HepG2 (cell line): Measurements from ENCODE around the gene THADA. TPM values are rescaled to one million over a fixed set of nuclear protein-coding genes. Genes with fewer than 3 reads are reported as not detected.

Experiments
- BORCS8-MEF2B ChIP-seq: sonication (generic); formaldehyde crosslinking; IDR thresholded peaks from 2 replicates; pipeline ENCODE4 v1.8.0; 2022; ENCODE audit warnings: mild to moderate bottlenecking, missing genetic modification reagents
- CAMTA2 ChIP-seq: sonication (generic); formaldehyde crosslinking; IDR thresholded peaks from 2 replicates; pipeline ENCODE4 v1.4.0; 2020; ENCODE audit warnings: mild to moderate bottlenecking, missing genetic modification reagents, borderline replicate concordance
- CBX2 ChIP-seq, 2 experiments: fragments of 200-600 bp in 1 of 2; sonication (generic); formaldehyde crosslinking in 1 of 2; IDR thresholded peaks; 2 replicates each; pipeline versions ENCODE4 v1.7.0 to v1.8.1; 2018 to 2022; ENCODE audit warnings: low read depth in 2 of 2, low read length in 1 of 2, mild to moderate bottlenecking in 1 of 2, missing genetic modification reagents in 1 of 2
- FOXC1 ChIP-seq: sonication (generic); formaldehyde crosslinking; IDR thresholded peaks from 2 replicates; pipeline ENCODE4 v1.8.0; 2022; ENCODE audit warnings: mild to moderate bottlenecking, missing genetic modification reagents, borderline replicate concordance
- KDM5B ChIP-seq: sonication (generic); formaldehyde crosslinking; IDR thresholded peaks from 2 replicates; pipeline ENCODE4 v1.4.0; 2020; ENCODE audit warnings: missing genetic modification reagents, mild to moderate bottlenecking, borderline replicate concordance
- MIXL1 ChIP-seq: IDR thresholded peaks from 2 replicates; pipeline ENCODE4 v1.6.1; 2016
- MLLT10 ChIP-seq: sonication (generic); formaldehyde crosslinking; IDR thresholded peaks from 2 replicates; pipeline ENCODE4 v1.4.0; 2020; ENCODE audit warnings: missing genetic modification reagents
- RARA ChIP-seq: IDR thresholded peaks from 2 replicates; pipeline ENCODE4 v1.6.1; 2016; ENCODE audit warnings: missing genetic modification reagents, missing compliant biosample characterization
- RBM39 ChIP-seq: fragments of 200-400 bp; formaldehyde crosslinking; IDR thresholded peaks from one replicate; pipeline ENCODE4 v1.6.1; 2018; ENCODE audit warnings: antibody characterized with exemption, mild to moderate bottlenecking, low read depth, low read length; ENCODE audit not compliant: poor library complexity, severe bottlenecking
- RFXANK ChIP-seq: IDR thresholded peaks from 2 replicates; pipeline ENCODE4 v1.6.1; 2016
- SP140L ChIP-seq: sonication (generic); formaldehyde crosslinking; IDR thresholded peaks from 2 replicates; pipeline ENCODE4 v1.4.0; 2020; ENCODE audit warnings: missing genetic modification reagents, borderline replicate concordance
- TEAD3 ChIP-seq: optimal IDR thresholded peaks from 2 replicates; pipeline ENCODE3; 2016; ENCODE audit warnings: borderline replicate concordance
- TGIF2 ChIP-seq: IDR thresholded peaks from 2 replicates; pipeline ENCODE4 v1.6.1; 2016; ENCODE audit warnings: control low read depth, missing compliant biosample characterization
- TOE1 ChIP-seq: sonication (generic); formaldehyde crosslinking; IDR thresholded peaks from 2 replicates; pipeline ENCODE4 v1.4.0; 2020; ENCODE audit warnings: mild to moderate bottlenecking, missing genetic modification reagents
- ZNF136 ChIP-seq: sonication (generic); formaldehyde crosslinking; IDR thresholded peaks from 2 replicates; pipeline ENCODE4 v1.8.1; 2022; ENCODE audit warnings: low read depth, mild to moderate bottlenecking, moderate library complexity, missing genetic modification reagents
- ZNF180 ChIP-seq: sonication (generic); formaldehyde crosslinking; IDR thresholded peaks from 2 replicates; pipeline ENCODE4 v1.4.0; 2020; ENCODE audit warnings: low read depth, missing genetic modification reagents, borderline replicate concordance
- ZNF230 ChIP-seq: sonication (generic); formaldehyde crosslinking; IDR thresholded peaks from 2 replicates; pipeline ENCODE4 v1.4.0; 2020; ENCODE audit warnings: mild to moderate bottlenecking, missing genetic modification reagents
- ZNF317 ChIP-seq: sonication (generic); formaldehyde crosslinking; IDR thresholded peaks from 2 replicates; pipeline ENCODE4 v1.5.0; 2020; ENCODE audit warnings: mild to moderate bottlenecking, missing genetic modification reagents
- ZNF468 ChIP-seq: sonication (generic); formaldehyde crosslinking; IDR thresholded peaks from 2 replicates; pipeline ENCODE4 v1.8.0; 2022; ENCODE audit warnings: mild to moderate bottlenecking, moderate library complexity, missing genetic modification reagents
- ZNF547 ChIP-seq: sonication (generic); formaldehyde crosslinking; IDR thresholded peaks from 2 replicates; pipeline ENCODE4 v1.5.1; 2020; ENCODE audit warnings: mild to moderate bottlenecking, missing genetic modification reagents
- ZNF557 ChIP-seq: sonication (generic); formaldehyde crosslinking; IDR thresholded peaks from 2 replicates; pipeline ENCODE4 v1.4.0; 2020; ENCODE audit warnings: missing genetic modification reagents
- polyA plus RNA-seq, 8 experiments: library from polyadenylated mRNA; depleted of rRNA in 3 of 8; stranded (reverse) in 7 of 8; unstranded in 1 of 8; fragments of >200 nt; fragmentation: Illumina TruSeq in 4 of 8; extraction: Trizol in 4 of 8; gene quantifications; 2 replicates each; pipeline versions ENCODE4 v1.2.1 to v1.2.3, GENCODE V29; 2011 to 2016; ENCODE audit warnings: low read depth in 4 of 8, missing spikeins in 1 of 8, mixed read lengths in 1 of 8; ENCODE audit not compliant: insufficient read depth in 1 of 8
- total RNA-seq, 5 experiments: library from RNA; depleted of rRNA; stranded (reverse); fragments of >200 nt; fragmentation: Illumina TruSeq; extraction: Trizol; gene quantifications; 2 replicates each; pipeline ENCODE4 v1.2.3, GENCODE V29; 2016; ENCODE audit warnings: low read depth in 1 of 5
- TF ChIP-seq, protein P1 (sequence below): sonication (generic); formaldehyde crosslinking; IDR thresholded peaks from 2 replicates; pipeline ENCODE4 v1.8.0; 2022; ENCODE audit warnings: mild to moderate bottlenecking, missing genetic modification reagents, moderate library complexity
- TF ChIP-seq, protein P2 (sequence below): sonication (generic); formaldehyde crosslinking; IDR thresholded peaks from one replicate; pipeline ENCODE4 v1.5.1; 2020; ENCODE audit warnings: mild to moderate bottlenecking, missing genetic modification reagents; ENCODE audit errors: not compliant biosample characterization

The THADA gene
- total and polyA plus RNA-seq, 2 of the 13 experiments (the other 11 are each of a cell fraction or from before 2014, with no cell fraction given) = 12.7 to 21.7 TPM

DNA sequence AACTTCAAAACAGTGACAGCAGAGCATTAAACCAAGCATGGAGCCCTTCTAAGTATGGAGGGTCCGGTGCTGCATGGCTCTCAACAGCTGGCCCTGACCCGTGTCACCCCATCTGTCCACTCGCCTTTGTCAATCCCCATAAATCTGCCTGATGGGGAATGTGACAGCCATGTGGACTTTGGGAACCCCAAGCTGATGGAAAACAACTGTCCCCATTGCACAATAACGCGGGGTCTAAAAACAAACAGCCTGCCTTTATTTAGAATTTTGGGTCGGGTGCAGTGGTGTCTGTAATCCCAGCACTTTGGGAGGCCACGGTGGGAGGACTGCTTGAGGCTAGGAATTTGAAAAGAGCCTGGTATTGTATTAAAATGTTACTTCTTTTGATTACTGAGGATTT is 17.1 kb upstream of the THADA start (continued):
- TF ChIP-seq, protein P1, sequence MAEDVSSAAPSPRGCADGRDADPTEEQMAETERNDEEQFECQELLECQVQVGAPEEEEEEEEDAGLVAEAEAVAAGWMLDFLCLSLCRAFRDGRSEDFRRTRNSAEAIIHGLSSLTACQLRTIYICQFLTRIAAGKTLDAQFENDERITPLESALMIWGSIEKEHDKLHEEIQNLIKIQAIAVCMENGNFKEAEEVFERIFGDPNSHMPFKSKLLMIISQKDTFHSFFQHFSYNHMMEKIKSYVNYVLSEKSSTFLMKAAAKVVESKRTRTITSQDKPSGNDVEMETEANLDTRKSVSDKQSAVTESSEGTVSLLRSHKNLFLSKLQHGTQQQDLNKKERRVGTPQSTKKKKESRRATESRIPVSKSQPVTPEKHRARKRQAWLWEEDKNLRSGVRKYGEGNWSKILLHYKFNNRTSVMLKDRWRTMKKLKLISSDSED (CRISPR knock-in tag) = no peak
- no peak for TF ChIP-seq CAMTA2
- TF ChIP-seq ZNF136 = no peak
- no peak for TF ChIP-seq ZNF180 (CRISPR knock-in tag)
- TF ChIP-seq BORCS8-MEF2B = peak; percentile 28; the same call in 1 of the 2 replicates
- no peak for TF ChIP-seq FOXC1 (CRISPR knock-in tag)
- no peak for TF ChIP-seq MIXL1 (CRISPR knock-in tag)
- TF ChIP-seq ZNF468 = no peak
- no peak for TF ChIP-seq RBM39
- TF ChIP-seq RARA = peak; percentile 41
- no peak for TF ChIP-seq ZNF547 (CRISPR knock-in tag)
- TF ChIP-seq KDM5B (CRISPR knock-in tag) = peak; percentile 48; the same call in 1 of the 2 replicates
- TF ChIP-seq, protein P2, sequence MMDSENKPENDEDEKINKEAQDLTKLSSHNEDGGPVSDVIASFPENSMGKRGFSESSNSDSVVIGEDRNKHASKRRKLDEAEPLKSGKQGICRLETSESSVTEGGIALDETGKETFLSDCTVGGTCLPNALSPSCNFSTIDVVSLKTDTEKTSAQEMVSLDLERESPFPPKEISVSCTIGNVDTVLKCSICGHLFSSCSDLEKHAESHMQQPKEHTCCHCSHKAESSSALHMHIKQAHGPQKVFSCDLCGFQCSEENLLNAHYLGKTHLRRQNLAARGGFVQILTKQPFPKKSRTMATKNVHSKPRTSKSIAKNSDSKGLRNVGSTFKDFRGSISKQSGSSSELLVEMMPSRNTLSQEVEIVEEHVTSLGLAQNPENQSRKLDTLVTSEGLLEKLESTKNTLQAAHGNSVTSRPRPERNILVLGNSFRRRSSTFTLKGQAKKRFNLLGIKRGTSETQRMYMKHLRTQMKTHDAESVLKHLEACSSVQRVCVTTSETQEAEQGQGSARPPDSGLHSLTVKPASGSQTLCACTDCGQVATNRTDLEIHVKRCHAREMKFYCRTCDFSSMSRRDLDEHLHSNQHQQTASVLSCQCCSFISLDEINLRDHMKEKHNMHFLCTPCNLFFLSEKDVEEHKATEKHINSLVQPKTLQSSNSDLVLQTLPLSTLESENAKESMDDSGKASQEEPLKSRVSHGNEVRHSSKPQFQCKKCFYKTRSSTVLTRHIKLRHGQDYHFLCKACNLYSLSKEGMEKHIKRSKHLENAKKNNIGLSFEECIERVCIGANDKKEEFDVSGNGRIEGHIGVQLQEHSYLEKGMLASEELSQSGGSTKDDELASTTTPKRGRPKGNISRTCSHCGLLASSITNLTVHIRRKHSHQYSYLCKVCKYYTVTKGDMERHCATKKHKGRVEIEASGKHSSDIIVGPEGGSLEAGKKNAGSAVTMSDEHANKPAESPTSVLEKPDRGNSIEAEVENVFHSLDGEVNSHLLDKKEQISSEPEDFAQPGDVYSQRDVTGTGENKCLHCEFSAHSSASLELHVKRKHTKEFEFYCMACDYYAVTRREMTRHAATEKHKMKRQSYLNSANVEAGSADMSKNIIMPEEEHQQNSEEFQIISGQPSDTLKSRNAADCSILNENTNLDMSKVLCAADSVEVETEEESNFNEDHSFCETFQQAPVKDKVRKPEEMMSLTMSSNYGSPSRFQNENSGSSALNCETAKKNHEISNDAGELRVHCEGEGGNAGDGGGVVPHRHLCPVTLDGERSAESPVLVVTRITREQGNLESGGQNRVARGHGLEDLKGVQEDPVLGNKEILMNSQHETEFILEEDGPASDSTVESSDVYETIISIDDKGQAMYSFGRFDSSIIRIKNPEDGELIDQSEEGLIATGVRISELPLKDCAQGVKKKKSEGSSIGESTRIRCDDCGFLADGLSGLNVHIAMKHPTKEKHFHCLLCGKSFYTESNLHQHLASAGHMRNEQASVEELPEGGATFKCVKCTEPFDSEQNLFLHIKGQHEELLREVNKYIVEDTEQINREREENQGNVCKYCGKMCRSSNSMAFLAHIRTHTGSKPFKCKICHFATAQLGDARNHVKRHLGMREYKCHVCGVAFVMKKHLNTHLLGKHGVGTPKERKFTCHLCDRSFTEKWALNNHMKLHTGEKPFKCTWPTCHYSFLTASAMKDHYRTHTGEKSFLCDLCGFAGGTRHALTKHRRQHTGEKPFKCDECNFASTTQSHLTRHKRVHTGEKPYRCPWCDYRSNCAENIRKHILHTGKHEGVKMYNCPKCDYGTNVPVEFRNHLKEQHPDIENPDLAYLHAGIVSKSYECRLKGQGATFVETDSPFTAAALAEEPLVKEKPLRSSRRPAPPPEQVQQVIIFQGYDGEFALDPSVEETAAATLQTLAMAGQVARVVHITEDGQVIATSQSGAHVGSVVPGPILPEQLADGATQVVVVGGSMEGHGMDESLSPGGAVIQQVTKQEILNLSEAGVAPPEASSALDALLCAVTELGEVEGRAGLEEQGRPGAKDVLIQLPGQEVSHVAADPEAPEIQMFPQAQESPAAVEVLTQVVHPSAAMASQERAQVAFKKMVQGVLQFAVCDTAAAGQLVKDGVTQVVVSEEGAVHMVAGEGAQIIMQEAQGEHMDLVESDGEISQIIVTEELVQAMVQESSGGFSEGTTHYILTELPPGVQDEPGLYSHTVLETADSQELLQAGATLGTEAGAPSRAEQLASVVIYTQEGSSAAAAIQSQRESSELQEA (CRISPR knock-in tag) = no peak
- TF ChIP-seq ZNF317 (CRISPR knock-in tag) = no peak
- no peak for TF ChIP-seq SP140L (CRISPR knock-in tag)
- TF ChIP-seq CBX2 (IDR thresholded peaks at IDR 0.05; ENCODE audit: low read depth, low read length) = no peak
- TF ChIP-seq CBX2 (CRISPR knock-in tag; IDR thresholded peaks at IDR 0.05; ENCODE audit: low read depth) = no peak
- TF ChIP-seq ZNF557 = no peak
- TF ChIP-seq TEAD3 (CRISPR knock-in tag) = no peak
- peak; percentile 61; the same call in 1 of the 2 replicates for TF ChIP-seq TGIF2
- TF ChIP-seq ZNF230 (CRISPR knock-in tag) = no peak
- no peak for TF ChIP-seq TOE1 (CRISPR knock-in tag)
- TF ChIP-seq MLLT10 (CRISPR knock-in tag) = no peak
- no peak for TF ChIP-seq RFXANK (CRISPR knock-in tag)
